ENCODE measurements around the gene UTS2R.
A peak's percentile ranks its signal among the peaks of the same experiment; 100 is the strongest.

UTS2R gene

GRCh38 chr17:82371333-82372248 is at the start of gene UTS2R:
UTS2R (plus strand) TSS chr17:82371765; CDS start chr17:82374325, 2,560 bp downstream.
- no peak for DNase-seq (ENCODE audit: low read depth)

GRCh38 chr17:82321947-82322466 is 49.6 kb upstream of the UTS2R start:
- DNase-seq (ENCODE audit: low read depth), result no peak

DNA sequence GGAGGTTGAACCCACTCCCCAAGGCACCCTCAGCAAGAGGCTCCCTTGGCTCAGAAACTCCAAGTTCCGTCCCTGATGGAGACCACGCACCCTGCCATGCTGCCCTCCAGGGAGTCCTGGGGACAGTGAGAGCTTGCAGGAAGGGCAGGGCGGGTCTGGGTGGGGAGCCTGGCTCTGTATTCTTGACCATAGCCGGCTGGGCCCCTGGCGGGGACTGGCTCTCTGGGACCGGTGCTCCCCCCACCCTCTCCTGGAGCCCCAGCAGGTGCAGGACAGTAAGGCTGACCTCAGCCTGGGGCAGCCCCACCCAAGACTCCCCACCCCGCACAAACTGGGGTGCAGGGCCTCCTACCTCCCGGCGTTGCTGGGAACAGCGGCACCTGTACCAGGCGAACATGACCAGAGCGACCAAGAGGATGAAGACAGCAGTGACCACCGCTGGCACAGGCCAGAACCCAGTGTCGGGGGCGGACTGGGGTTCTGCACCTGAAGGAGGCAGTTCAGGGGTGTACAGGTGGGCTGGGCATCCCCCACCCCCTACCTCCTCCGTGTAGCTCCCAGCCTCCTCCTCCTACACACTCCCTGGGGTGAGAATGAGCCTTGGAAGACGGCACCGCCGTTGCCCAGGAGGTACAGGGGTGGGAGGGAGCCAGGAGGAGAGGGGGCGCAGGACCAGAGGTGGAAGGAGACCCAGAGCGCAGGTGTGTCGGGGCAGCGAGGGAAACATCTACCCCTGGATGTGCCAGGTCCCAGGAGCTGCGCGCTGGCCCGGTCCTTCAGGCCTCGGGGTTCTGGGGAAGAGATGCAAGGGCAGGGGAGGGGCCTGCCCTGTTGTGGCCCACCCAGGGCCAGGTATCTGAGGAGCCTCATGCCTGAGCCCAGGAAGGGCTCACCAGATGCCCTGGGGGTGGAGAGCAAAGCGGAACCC is 48.8 kb upstream of the UTS2R start:
- DNase-seq (ENCODE audit: low read depth), result no peak

GRCh38 chr17:82323514-82324234 is 47.9 kb upstream of the UTS2R start:
- no peak for DNase-seq (ENCODE audit: low read depth)

DNA sequence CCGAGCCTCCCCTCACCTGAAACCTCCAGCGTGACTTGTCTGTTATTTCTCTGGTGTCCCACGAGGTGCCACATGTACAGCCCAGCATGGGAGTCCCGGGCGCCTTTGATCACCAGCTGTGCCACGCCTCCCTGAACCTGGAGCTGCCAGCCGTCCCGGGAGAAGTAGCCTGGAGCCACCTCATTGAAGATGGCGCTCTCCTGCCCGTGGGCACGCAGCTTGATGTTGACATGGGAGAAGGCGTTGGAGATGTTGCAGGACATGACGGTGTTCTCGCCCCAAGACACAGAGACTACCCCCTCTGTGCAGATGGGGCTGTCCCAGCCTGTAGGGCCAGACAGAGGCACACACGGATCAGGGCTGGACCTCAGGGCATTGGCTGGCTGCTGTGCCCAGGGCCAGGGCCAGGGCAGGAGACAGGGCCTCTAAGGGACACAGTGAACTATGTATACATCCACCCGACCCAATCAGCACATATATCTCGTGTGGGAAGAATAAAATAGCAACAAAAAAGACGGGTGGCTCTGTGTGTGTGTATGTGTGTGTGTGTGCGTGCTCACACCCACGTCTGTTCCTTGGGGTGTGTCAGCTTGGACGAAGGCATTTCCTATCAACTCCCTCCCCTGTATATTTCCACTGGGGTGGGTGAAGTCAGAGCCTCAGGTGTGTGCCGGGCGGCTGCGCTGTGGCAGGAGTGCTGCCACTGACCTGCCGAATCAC is 46.8 kb upstream of the UTS2R start:
- DNase-seq (ENCODE audit: low read depth), result no peak

- DNase-seq (ENCODE audit: low read depth), result no peak
Measured at GRCh38 chr17:82325286-82326180, 46.0 kb upstream of the UTS2R start.

- DNase-seq (ENCODE audit: low read depth), result no peak
Measured at GRCh38 chr17:82327289-82327688, 44.3 kb upstream of the UTS2R start.

- no peak for DNase-seq (ENCODE audit: low read depth)
Measured at GRCh38 chr17:82327757-82328140, 43.8 kb upstream of the UTS2R start.

GRCh38 chr17:82328141-82328993 is 43.2 kb upstream of the UTS2R start:
- no peak for DNase-seq (ENCODE audit: low read depth)

- DNase-seq (ENCODE audit: low read depth), result no peak
Measured at GRCh38 chr17:82328994-82329507, 42.5 kb upstream of the UTS2R start.

DNA sequence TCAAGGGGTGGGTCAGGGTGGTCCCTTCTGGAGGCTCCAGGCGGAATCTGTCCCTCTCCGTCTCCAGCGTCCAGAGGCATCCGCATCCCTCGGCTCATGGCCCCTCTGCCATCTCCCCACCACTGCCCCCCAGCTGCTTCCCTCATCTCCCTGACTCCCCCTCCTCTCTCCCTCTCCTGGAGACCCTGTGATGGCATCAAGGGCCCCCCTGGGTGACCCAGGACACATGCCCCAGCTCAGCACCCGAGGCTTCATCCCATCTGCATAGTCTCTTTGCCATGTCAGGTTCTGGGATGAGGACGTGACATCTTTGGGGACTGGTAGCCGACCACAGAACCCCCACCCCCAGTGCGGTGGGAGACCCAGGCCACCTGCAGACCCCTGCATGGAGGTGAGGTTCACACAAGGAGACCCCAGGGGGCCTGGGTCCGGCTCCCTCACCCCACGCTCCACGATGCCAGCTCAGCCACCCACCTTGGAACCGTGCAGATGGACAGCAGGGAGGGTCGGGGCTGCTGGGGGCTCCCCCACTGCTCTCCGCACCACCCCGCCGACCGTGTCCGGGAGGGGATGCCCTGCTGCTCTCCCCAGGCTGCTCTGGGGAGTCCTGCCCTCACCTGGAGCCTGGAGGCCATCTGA is 41.8 kb upstream of the UTS2R start:
- DNase-seq (ENCODE audit: low read depth), result no peak

- DNase-seq (ENCODE audit: low read depth), result no peak
Measured at GRCh38 chr17:82330322-82331239, 41.0 kb upstream of the UTS2R start.

DNA sequence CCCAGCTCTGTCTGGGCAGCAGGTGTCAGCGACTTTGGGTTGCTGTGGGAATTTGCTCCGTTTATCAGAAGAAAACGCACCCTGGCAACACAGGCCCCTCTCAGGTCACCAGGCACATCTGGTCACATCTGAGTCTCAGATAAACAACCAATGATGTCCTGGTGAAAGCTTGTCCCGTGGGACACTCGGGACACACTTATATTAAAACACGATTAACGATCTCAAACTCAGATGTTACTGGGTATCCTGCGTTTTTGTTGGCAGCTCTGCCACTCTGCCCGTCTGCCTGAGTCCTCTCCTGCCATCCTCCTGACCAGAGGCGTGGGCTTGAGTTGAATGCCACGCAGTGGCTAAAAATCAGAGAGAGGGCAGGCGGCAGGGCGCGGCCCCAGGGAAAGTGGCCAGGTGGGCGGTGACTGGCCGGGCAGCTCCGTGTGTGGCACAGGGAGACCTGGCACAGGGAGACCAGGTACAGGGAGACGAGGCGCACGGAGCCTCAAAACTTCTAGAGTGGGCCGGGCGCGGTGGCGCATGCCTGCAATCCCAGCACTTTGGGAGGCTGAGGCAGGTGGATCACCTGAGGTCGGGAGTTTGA is 40.1 kb upstream of the UTS2R start:
- no peak for DNase-seq (ENCODE audit: low read depth)

GRCh38 chr17:82332669-82333278 is 38.8 kb upstream of the UTS2R start:
- DNase-seq (ENCODE audit: low read depth), result no peak

GRCh38 chr17:82333279-82334171 is 38.0 kb upstream of the UTS2R start, which contains the start of gene SECTM1:
SECTM1 (minus strand) TSS chr17:82333766; CDS start chr17:82327240, 6,526 bp downstream.
- peak; percentile 59 for DNase-seq (ENCODE audit: low read depth)
